Sciatic nerve (tissue), 2 donors: ENCODE results near the gene BTBD1. TPM values are rescaled to one million over a fixed set of nuclear protein-coding genes. Genes with fewer than 3 reads are reported as not detected.
"Not testable (repeated sequence)": the region's sequence is repeated elsewhere in the genome, so short reads cannot be mapped to it uniquely, and the experiment has no call there.

Experiments used
- ATAC-seq: fragments of 200-7000 bp; cut with Tn5 transposase; one replicate; pipeline ENCODE4 v1.9.1; 2020; ENCODE audit warnings: mild to moderate bottlenecking, moderate library complexity
- DNase-seq: peaks from one replicate; pipeline ENCODE4 v3.0.0-alpha.2; 2020; ENCODE audit warnings: low spot score
- intact Hi-C: fragments of 100-400 bp; cut with DNase I; formaldehyde crosslinking; loops from one replicate; pipeline ENCODE4 v1.14.2; 2022
- total RNA-seq: library from RNA; stranded (reverse); fragmentation: NEBNext Ultra II Directional; extraction: Animal tissue kit (Norgen Biotek cat#: 25700); gene quantifications from one replicate; pipeline ENCODE4 v1.2.1, GENCODE V29; 2021
- donor health status: DM: no; HTN: no; CAD: no.
- donor health status: DM: no; HTN: no; CAD: no.

Gene BTBD1
- total RNA-seq, 1 donor from 2014 or later: 51.4 TPM

GRCh38 chr15:83010709-83011270 is 56.3 kb downstream of the BTBD1 start:
- intact Hi-C loops: no loop called here
- DNase-seq (peak; percentile 73), ATAC-seq (peak; percentile 78)

GRCh38 chr15:83000672-83001031 is 66.4 kb downstream of the BTBD1 start:
- DNase-seq, ATAC-seq, intact Hi-C loops: not testable (repeated sequence)

- intact Hi-C loops: no loop called here
These were observed 67.0 kb downstream of the BTBD1 start for GRCh38 chr15:82999905-83000671.

GRCh38 chr15:82999426-82999825 is 67.6 kb downstream of the BTBD1 start:
- DNase-seq (no peak), ATAC-seq (no peak)
- intact Hi-C loops: no loop called here

More at GRCh38 chr15:82999905-83000671, 67.0 kb downstream of the BTBD1 start:
- peak; percentile 80 for ATAC-seq
- no peak for DNase-seq

DNA sequence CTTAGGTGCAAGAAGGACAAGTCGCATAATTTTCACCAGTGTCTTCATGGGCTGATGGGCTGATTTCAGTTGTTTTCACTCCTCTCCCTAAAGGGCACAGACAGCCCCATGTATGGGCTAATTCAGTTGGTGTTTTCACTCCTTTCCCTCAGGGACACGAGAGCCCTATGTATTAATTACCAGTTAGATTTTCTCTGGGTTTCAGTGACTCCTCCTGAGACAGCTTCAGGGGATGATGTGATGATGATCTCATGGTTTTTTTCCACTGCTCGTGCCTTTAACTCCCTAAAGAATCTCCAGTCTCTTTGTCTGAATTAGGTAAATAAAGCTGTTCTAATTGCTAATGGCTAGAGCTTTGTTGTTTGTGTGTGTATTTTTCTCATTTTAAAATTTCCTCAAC is 71.1 kb downstream of the BTBD1 start:
- ATAC-seq: no peak
- DNase-seq: no peak
- intact Hi-C loops: no loop called here

DNA sequence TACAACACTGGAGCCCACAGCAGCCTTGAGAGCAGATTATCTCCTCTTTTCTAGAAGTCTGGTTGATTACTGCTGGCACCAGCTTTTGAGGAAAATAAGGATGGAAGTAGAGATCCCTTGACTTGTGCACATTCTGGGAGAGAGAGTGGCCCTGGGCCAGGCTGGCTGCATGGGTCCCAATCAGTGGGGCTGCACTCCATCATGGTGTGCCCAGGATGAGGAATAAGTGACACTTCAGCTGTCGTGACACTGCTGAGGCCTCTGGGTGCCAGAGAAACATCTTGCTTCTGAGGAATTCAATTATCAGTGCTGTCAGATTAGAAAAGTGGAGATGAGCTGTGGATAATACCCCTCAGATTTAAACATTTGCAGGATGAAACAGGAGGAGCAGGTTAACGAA is 72.0 kb downstream of the BTBD1 start:
- ATAC-seq (no peak), DNase-seq (no peak)
- intact Hi-C loops: no loop called here

GRCh38 chr15:82993144-82993543 is 73.9 kb downstream of the BTBD1 start:
- DNase-seq: no peak
- intact Hi-C loops: no loop called here
- ATAC-seq: no peak

DNA sequence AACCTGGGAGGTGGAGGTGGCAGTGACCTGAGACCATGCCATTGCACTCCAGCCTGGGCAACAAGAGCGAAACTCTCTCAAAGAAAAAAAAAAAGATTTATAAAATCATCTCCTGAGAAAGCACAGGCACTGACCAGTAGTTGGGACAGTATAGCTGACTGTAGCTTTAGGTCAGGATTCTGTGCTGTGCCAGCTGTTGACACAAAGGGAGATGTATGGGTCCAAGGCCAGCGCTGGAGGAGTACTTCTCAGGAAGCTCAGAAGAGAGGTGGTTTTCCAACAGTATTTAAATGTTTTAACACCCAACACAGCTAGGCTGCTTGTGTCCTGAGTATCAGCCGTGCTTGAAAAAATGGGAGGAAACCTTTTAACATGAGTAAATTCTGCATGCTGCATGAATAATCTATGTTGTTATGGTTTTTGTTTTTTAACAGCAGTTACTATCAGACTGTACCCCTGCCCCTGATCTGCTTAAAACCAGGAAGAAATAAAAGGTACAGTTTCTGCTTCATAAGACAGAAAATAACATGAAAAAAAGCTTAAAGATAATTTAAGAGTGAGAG is 74.5 kb downstream of the BTBD1 start:
- intact Hi-C loops: no loop called here
- DNase-seq (no peak), ATAC-seq (no peak)

DNA sequence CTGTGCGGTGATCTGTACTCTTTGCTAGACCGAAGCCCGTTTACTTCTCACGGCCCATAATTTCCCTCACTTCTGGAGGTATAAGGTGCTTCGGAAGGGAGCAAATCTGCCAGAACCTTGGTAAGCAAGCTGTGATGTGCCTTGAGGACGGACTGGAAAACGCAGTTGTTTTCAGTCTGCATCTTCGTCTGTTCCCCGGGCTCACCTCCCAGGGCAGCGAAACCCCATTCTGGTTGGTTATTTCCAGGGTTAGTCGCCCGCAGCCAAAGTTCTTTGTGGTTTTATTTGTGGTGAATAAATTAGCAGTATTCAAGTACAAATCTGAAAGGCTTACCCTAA is 80.6 kb downstream of the BTBD1 start:
- intact Hi-C loops: no loop called here
- ATAC-seq (no peak), DNase-seq (no peak)

- ATAC-seq (peak; percentile 99), DNase-seq (peak; percentile 94)
- intact Hi-C loops: no loop called here
These were observed 81.2 kb downstream of the BTBD1 start, which contains the start of gene RAMAC for GRCh38 chr15:82985688-82986441. TSS of gene RAMAC (plus strand) at chr15:82986210. CDS start at chr15:82989019, 2,809 bp downstream.

DNA sequence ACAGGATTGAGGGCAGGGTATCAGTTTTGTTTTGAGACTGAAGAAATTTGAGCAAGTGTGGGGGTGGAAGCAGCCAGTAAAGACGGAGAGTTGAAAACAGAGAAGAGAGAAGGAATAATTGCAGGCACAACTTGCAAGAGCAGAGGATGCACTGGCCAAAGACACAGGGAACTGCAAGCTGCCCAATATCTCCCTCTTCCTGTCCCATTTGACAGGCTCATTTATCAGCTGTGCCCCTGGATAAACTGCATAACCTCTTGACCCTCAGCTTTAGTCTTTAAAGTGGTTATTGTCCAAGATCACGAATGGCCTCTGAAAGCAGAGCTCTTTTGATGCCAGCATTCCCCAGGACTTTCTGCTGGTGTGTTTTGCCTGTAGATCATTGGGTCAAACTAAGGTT is 86.1 kb downstream of the BTBD1 start:
- no peak for ATAC-seq
- DNase-seq: no peak
- intact Hi-C loops: no loop called here

- DNase-seq: no peak
- intact Hi-C loops: no loop called here
- ATAC-seq: no peak
These were observed 87.3 kb downstream of the BTBD1 start for GRCh38 chr15:82979726-82980125.

DNA sequence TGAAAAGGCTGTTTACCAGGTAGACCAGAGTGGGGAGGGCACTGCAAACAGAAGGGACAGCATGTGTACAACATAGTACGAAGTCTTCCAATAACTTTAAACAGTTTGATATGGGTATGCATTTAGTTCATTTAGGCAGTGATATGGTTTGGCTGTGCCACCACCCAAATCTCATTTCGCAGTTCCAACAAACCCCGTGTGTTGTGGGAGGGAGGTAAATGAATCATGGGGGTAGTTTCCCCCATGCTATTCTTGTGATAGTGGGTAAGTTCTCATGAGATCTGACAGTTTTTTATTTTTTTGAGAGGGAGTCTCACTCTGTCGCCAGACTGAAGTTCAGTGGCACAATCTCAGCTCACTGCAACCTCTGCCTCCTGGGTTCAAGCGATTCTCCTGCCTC is 88.6 kb downstream of the BTBD1 start:
- ATAC-seq (no peak), DNase-seq (no peak)
- intact Hi-C loops: no loop called here

- no peak for ATAC-seq
- intact Hi-C loops: no loop called here
- DNase-seq: no peak
These were observed 90.0 kb downstream of the BTBD1 start for GRCh38 chr15:82977076-82977475.

DNA sequence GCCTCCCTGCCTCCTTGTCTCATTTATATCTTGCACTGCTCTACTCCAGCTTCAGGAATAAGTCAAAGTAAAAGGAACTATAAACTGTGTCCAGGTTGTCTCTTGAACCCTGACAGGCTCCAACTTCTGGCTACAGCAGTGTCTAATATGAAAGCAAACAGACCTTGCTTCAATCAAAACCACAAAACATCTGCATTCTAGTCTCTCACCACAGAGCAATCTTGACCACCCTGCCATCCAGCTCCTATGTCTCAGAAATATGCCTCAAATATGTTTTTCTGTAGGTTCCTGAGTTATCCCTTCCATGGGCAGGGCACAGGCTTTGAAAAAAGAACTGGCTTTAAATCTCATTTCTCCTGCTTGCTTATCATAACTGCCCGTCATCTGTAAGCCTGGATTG is 94.1 kb downstream of the BTBD1 start:
- ATAC-seq: no peak
- intact Hi-C loops: no loop called here
- no peak for DNase-seq

GRCh38 chr15:82971218-82971984 is 95.7 kb downstream of the BTBD1 start:
- intact Hi-C loops: no loop called here
- DNase-seq (no peak), ATAC-seq (no peak)

GRCh38 chr15:82970696-82971095 is 96.4 kb downstream of the BTBD1 start:
- intact Hi-C loops: no loop called here

DNA sequence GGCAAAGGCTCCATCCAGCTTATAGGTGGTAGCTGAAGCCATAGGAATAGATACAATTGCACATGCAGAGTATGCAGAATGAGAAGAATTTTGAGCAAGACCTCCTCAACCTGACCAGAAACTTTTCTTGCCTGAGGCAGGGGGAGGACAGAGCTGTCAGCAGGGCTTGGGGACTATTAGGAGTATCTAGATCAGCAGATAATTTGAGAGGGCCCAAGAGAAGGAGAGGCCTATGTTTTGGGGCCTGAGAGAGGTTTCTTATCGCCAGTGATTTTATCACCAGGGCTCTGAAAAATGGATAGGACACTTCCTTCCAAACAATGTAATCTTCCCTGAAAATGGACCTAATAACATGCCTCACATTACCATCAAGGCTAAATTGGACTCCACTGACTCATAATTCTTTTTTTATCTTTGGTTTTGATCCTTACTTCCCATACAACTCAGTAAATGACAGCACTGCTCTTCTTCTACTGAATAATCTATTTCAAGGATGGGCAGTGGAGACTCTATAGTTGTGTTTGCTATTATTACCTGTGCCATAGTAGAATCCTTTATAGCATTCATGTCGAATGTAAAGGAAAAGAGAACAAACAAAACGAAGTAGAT is 96.9 kb downstream of the BTBD1 start:
- DNase-seq: no peak
- intact Hi-C loops: no loop called here
- no peak for ATAC-seq

More at GRCh38 chr15:82970696-82971095, 96.4 kb downstream of the BTBD1 start:
- DNase-seq: no peak
- ATAC-seq: no peak

- intact Hi-C loops: no loop called here
- no peak for DNase-seq
- no peak for ATAC-seq
These were observed 97.7 kb downstream of the BTBD1 start for GRCh38 chr15:82969353-82969752.
